22Rv1 (cell line): ENCODE results near the gene PKMYT1.

ENCODE experiments used
- ZFX ChIP-seq: fragments of 450-650 bp; IDR thresholded peaks from 2 replicates; pipeline ENCODE4 v1.6.1; 2017; ENCODE audit warnings: antibody characterized with exemption, borderline replicate concordance
- TF ChIP-seq, protein P1 (sequence below): fragments of 450-650 bp; IDR thresholded peaks from 2 replicates; pipeline ENCODE4 v1.5.1; 2017; ENCODE audit warnings: mild to moderate bottlenecking

DNA sequence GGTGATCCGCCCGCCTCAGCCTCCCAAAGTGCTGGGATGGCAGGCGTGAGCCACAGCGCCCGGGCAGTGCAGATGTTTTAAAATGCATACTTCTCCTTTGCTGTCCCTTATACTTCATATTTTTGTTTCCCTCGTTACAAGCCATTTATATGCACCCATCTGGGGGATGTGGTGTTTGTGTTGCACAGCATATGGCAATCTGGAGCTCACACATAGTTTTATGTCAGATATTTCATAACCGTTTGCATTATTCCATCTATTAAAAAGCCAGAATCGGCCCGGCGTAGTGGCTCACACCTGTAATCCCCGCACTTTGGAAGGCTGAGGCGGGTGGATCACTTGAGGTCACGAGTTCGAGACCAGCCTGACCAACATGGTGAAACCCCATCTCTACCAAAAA lies 56.8 kb downstream of the PKMYT1 start:
- TF ChIP-seq, protein P1, sequence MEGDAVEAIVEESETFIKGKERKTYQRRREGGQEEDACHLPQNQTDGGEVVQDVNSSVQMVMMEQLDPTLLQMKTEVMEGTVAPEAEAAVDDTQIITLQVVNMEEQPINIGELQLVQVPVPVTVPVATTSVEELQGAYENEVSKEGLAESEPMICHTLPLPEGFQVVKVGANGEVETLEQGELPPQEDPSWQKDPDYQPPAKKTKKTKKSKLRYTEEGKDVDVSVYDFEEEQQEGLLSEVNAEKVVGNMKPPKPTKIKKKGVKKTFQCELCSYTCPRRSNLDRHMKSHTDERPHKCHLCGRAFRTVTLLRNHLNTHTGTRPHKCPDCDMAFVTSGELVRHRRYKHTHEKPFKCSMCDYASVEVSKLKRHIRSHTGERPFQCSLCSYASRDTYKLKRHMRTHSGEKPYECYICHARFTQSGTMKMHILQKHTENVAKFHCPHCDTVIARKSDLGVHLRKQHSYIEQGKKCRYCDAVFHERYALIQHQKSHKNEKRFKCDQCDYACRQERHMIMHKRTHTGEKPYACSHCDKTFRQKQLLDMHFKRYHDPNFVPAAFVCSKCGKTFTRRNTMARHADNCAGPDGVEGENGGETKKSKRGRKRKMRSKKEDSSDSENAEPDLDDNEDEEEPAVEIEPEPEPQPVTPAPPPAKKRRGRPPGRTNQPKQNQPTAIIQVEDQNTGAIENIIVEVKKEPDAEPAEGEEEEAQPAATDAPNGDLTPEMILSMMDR = no peak
- no peak for TF ChIP-seq ZFX
